Measurements from ENCODE around the gene NDUFV3. TPM values are rescaled to one million over a fixed set of nuclear protein-coding genes. Genes with fewer than 3 reads are reported as not detected.
"Not testable (repeated sequence)": the region's sequence is repeated elsewhere in the genome, so short reads cannot be mapped to it uniquely, and the experiment has no call there.

NDUFV3 gene
- total RNA-seq, 1 experiment from 2014 or later = 39.6 TPM

DNA sequence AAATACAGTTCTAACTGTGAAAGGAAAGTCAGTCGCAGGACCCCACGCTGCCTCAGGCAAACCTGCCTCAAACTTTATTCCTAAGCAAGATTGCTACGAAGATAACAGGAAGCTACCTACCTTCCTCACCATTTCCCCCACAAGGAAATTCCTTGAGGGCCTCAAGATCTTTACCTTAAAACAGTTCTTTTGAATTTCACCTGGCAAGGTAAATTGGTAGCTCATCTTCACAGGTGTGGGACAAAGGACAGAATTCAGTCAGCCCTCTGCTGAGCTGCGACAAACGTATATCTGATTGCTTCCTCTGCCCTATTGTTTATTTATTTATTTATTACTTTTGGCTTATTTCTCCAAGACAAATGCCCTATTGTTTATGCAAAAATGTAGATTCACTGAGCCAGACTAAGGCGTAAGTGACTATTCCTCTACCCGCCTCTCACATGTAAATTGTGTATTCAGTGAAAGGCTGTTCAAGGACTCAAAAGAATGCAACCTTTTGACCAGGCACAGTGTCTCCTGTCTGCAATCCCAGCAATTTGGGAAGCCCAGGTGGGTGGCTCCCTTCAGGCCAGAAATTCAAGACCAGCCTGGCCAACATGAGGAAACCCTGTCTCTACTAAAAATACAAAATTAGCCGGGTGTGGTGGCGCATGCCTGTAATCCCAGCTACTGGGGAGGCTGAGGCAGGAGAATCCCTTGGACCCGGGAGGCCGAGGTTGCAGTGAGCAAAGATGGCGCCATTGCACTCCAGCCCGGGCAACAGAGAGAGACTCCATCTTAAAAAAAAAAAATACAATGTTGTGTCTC is 63.9 kb downstream of the NDUFV3 start:
- TF ChIP-seq, protein P1, sequence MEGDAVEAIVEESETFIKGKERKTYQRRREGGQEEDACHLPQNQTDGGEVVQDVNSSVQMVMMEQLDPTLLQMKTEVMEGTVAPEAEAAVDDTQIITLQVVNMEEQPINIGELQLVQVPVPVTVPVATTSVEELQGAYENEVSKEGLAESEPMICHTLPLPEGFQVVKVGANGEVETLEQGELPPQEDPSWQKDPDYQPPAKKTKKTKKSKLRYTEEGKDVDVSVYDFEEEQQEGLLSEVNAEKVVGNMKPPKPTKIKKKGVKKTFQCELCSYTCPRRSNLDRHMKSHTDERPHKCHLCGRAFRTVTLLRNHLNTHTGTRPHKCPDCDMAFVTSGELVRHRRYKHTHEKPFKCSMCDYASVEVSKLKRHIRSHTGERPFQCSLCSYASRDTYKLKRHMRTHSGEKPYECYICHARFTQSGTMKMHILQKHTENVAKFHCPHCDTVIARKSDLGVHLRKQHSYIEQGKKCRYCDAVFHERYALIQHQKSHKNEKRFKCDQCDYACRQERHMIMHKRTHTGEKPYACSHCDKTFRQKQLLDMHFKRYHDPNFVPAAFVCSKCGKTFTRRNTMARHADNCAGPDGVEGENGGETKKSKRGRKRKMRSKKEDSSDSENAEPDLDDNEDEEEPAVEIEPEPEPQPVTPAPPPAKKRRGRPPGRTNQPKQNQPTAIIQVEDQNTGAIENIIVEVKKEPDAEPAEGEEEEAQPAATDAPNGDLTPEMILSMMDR (conservative IDR thresholded peaks at IDR 0.05; ENCODE audit: low read depth, low read length) = no peak
- no peak for TF ChIP-seq EZH2 (IDR thresholded peaks at IDR 0.05; ENCODE audit: borderline replicate concordance, low read depth, low read length, poor library complexity, severe bottlenecking)
- Histone ChIP-seq H3K27me3 (replicated peaks; ENCODE audit: insufficient read depth, low read depth, low read length, poor library complexity) (no peaks in the 10 kb centered on the region), H3K9me3 (ENCODE audit: low read depth, low read length, poor library complexity, severe bottlenecking) (no peaks in the 10 kb centered on the region), H3K4me3 (ENCODE audit: low read depth, low read length, poor library complexity, severe bottlenecking) (no peak overlapping the region), H3K36me3 (ENCODE audit: insufficient read depth, low read length, poor library complexity, severe bottlenecking) (no peaks in the 10 kb centered on the region), H3K27ac (ENCODE audit: low read depth, low read length, poor library complexity, severe bottlenecking) (no peak overlapping the region), H3K4me1 (ENCODE audit: insufficient read depth, low read length, poor library complexity, severe bottlenecking) (no peaks in the 10 kb centered on the region)
- POLR2A ChIA-PET (ENCODE audit: low non-redundant PET) = no interaction called here
- CTCF ChIA-PET = no interaction called here
- intact Hi-C loops (cut with micrococcal nuclease; ENCODE audit: unreplicated experiment) = no loop called here
- DNase-seq (ENCODE audit: low spot score) = no peak
- no TSS peak for BruUV-seq (replicated peaks)

DNA sequence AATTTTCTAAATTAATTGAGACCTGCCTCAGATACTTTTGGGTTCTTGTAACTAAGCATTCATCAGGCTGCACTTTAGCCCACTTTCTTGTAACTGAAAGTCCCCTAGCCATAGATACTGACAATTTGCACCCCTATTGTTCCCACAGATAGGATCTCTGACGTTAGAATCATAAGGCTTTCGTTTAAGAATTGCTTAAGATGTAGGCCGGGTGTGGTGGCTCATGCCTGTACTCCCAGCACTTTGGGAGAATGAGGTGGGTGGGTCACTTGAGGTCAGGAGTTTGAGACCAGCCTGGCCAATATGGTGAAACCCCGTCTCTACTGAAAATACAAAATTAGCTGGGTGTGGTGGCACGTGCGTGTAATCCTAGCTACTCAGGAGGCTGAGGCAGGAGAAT is 65.0 kb downstream of the NDUFV3 start:
- CTCF ChIA-PET; H3K9me3 ChIP-seq (ENCODE audit: low read depth, low read length, poor library complexity, severe bottlenecking); H3K4me3 ChIP-seq (ENCODE audit: low read depth, low read length, poor library complexity, severe bottlenecking); H3K27ac ChIP-seq (ENCODE audit: low read depth, low read length, poor library complexity, severe bottlenecking); POLR2A ChIA-PET (ENCODE audit: low non-redundant PET); H3K27me3 ChIP-seq (replicated peaks; ENCODE audit: insufficient read depth, low read depth, low read length, poor library complexity); BruUV-seq (replicated peaks); H3K36me3 ChIP-seq (ENCODE audit: insufficient read depth, low read length, poor library complexity, severe bottlenecking); H3K4me1 ChIP-seq (ENCODE audit: insufficient read depth, low read length, poor library complexity, severe bottlenecking); intact Hi-C loops (cut with micrococcal nuclease; ENCODE audit: unreplicated experiment); DNase-seq (ENCODE audit: low spot score): not testable (repeated sequence)

- intact Hi-C loops (cut with micrococcal nuclease; ENCODE audit: unreplicated experiment) = no loop called here
- ChIA-PET CTCF (no interaction called here), POLR2A (ENCODE audit: low non-redundant PET) (no interaction called here)
- Histone ChIP-seq H3K27me3 (replicated peaks; ENCODE audit: insufficient read depth, low read depth, low read length, poor library complexity) (no peaks in the 10 kb centered on the region), H3K9me3 (ENCODE audit: low read depth, low read length, poor library complexity, severe bottlenecking) (no peaks in the 10 kb centered on the region), H3K4me1 (ENCODE audit: insufficient read depth, low read length, poor library complexity, severe bottlenecking) (no peaks in the 10 kb centered on the region), H3K36me3 (ENCODE audit: insufficient read depth, low read length, poor library complexity, severe bottlenecking) (no peaks in the 10 kb centered on the region), H3K27ac (ENCODE audit: low read depth, low read length, poor library complexity, severe bottlenecking) (no peak overlapping the region), H3K4me3 (ENCODE audit: low read depth, low read length, poor library complexity, severe bottlenecking) (no peak overlapping the region)
- DNase-seq (ENCODE audit: low spot score) = no peak
- TF ChIP-seq, protein P1 (conservative IDR thresholded peaks at IDR 0.05; ENCODE audit: low read depth, low read length) = no peak
- no peak for TF ChIP-seq EZH2 (IDR thresholded peaks at IDR 0.05; ENCODE audit: borderline replicate concordance, low read depth, low read length, poor library complexity, severe bottlenecking)
- BruUV-seq (replicated peaks) = no TSS peak
Measured at GRCh38 chr21:42959728-42960127, 66.6 kb downstream of the NDUFV3 start.
